Right cardiac atrium (tissue), 5 donors: Measurements from ENCODE around the gene SPDYC. TPM values are rescaled to one million over a fixed set of nuclear protein-coding genes. Genes with fewer than 3 reads are reported as not detected.

Source experiments
- ATAC-seq, 2 donors: fragments of 200-7000 bp; cut with Tn5 transposase; one replicate each; pipeline versions ENCODE4 v1.8.0 to v1.9.1; 2020; ENCODE audit warnings: moderate library complexity in 2 of 2, mild to moderate bottlenecking in 1 of 2
- DNase-seq, 3 donors: peaks; one replicate each; pipeline ENCODE4 v3.0.0-alpha.2; 2020
- H3K27ac ChIP-seq: one replicate; pipeline ENCODE4 v1.5.1; 2013; ENCODE audit warnings: mild to moderate bottlenecking, low read length, control low read depth, moderate library complexity
- H3K27me3 ChIP-seq: one replicate; pipeline ENCODE4 v1.6.1; 2013; ENCODE audit not compliant: control insufficient read depth, insufficient read depth
- H3K4me1 ChIP-seq: one replicate; pipeline ENCODE4 v1.6.1; 2013; ENCODE audit warnings: low read length; ENCODE audit not compliant: control insufficient read depth, insufficient read depth
- H3K4me3 ChIP-seq: one replicate; pipeline ENCODE4 v1.5.1; 2013; ENCODE audit warnings: low read length, control low read depth
- H3K9me3 ChIP-seq: one replicate; pipeline ENCODE4 v1.6.1; 2013; ENCODE audit warnings: low read length; ENCODE audit not compliant: control insufficient read depth
- WGBS: extraction: QIAGEN DNeasy Blood & Tissue Kit; methylation state at CpG from one replicate; pipeline ENCODE4 v1.1.7; 2013; 5-methylcytosine and 5-hydroxymethylcytosine counted together
- intact Hi-C, 4 donors: fragments of 100-400 bp; cut with DNase I; formaldehyde crosslinking; loops; one replicate each; pipeline versions ENCODE4 v1.11.0 to v1.14.0; 2022 to 2023
- long read RNA-seq, 4 donors: library from polyadenylated mRNA; unstranded; transcript quantifications; one replicate each; pipeline ENCODE4 v2.0.0, GENCODE V29; 2020 to 2021
- polyA plus RNA-seq: library from polyadenylated mRNA; stranded (reverse); fragments of 200-250 nt; gene quantifications from one replicate; pipeline ENCODE4 v1.2.3, GENCODE V29; 2013
- total RNA-seq, 4 donors: library from RNA; stranded (reverse); fragmentation: NEBNext Ultra II Directional; extraction: Animal tissue kit (Norgen Biotek cat#: 25700); gene quantifications; one replicate each; pipeline ENCODE4 v1.2.1, GENCODE V29; 2021
- donor health status: healthy with polysubstance abuse.
- donor health status: DM: no; HTN: yes; CAD: no.
- donor health status: DM: no; HTN: no; CAD: no.
- donor health status: DM: no; HTN: yes; CAD: no; lungs with severe emphysema.
- donor health status: DM: yes; HTN: yes; CAD: no.

The SPDYC gene, protein sequence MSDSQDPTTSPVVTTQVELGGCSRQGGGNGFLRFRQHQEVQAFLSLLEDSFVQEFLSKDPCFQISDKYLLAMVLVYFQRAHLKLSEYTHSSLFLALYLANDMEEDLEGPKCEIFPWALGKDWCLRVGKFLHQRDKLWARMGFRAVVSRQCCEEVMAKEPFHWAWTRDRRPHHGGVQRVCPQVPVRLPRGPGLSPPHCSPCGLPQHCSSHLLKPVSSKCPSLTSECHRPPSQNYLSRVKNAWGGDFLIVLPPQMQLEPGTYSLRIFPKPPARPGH
- total RNA-seq (not detected), polyA plus RNA-seq (not detected)
- long read RNA-seq, donor 1: 0 reads
- long read RNA-seq, donor 2: 0 reads
- long read RNA-seq, donor 3: 0 reads
- long read RNA-seq, donor 4: 0 reads

DNA sequence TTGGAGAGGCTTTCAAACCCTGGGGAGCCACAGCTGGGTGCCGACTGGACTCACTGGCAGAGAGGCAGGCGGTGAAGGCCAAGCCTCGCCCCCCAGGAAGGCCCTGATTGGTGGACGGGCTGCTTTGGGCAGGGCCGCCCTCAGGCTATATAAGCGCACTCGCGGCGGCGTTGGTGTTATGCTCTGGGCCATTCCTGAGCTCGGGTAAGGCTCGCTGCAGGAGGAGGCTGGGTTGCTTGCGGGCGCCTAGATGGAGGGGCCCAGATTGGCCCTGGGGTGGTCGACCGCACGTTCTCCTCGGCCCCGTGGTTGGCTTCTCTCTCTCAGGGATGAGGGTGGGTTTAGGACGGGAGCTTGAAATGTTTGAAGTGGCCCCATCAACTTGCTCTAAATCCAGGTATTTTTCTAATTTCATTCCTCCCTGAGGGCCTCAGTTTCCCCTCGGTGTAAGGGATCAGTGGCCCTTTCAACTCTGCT lies at the start of gene SPDYC:
Gene SPDYC (plus strand): TSS at position 176 of the 477 bp plus-strand sequence. CDS start 1,125 bp downstream, outside the sequence.
- no peak within 1 kb of the TSS for H3K4me3 ChIP-seq
- peak in 1 of 2 donors; percentile 14 for ATAC-seq
- intact Hi-C loops: no loop called here
- no peaks in the 10 kb centered on the region for H3K9me3 ChIP-seq
- WGBS: 92% methylated on average over 21 of the region's 21 CpGs
- DNase-seq: peak in 1 of 3 donors; percentile 48
- H3K27ac ChIP-seq: no peak within 1 kb of the TSS
- no peaks in the 10 kb centered on the region for H3K4me1 ChIP-seq
- no peaks in the 10 kb centered on the region for H3K27me3 ChIP-seq

DNA sequence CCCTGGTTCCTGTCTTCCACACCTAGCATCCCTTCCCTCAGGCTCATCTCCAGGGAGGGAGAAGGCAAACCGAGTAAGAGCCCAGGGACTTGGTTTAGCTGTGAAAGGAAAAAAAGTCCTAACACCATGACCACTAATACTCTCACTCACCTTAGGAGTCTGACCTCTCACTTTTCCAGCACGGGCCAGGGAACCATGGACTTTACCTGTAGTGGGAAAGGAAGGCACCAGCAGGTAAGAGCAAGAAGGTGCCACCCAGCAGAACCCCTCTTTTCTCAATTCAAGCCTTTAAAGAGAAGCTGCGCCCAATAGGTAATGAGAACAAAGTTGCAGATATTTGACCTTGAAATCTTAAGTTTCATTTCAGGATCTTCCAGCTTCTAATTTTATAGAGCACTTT lies 49.2 kb upstream of the SPDYC start:
- intact Hi-C loops: loop anchor here in 1 of 4 donors (5.0 kb wide), 1 partner anchor 109 kb away; the partner anchor contains the start of gene ARL2
- Histone ChIP-seq H3K9me3 (no peaks in the 10 kb centered on the region), H3K4me1 (no peaks in the 10 kb centered on the region), H3K4me3 (peak overlapping the region; percentile 77), H3K27ac (no peak overlapping the region), H3K27me3 (no peaks in the 10 kb centered on the region)
- DNase-seq: peak in 1 of 3 donors; percentile 4
- ATAC-seq: no peak
- 72% methylated on average over 3 of the region's 3 CpGs for WGBS

DNA sequence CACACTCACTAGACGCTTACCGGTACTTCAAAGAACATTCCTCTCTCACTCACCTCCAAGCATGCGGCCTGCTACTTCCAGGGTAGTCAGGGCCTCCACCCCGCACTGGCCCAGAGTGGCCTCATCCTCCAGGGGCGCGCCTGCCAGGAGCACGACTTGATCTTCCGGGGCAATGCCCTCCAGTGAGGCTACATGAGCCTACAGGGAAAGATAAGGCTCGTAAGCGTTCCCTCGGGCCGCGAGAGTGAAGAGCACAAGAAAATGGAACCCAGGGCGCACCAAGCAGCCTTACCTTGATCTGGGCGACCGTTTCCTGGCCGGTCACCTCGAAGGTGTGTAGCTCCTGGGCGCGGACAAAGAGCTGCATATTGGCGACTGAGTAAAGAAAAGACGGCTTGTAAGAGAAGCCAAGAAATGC lies 48.6 kb upstream of the SPDYC start:
- ATAC-seq: peak in 1 of 2 donors; percentile 2
- no peaks in the 10 kb centered on the region for H3K9me3 ChIP-seq
- H3K4me1 ChIP-seq: no peaks in the 10 kb centered on the region
- 2% methylated on average over 22 of the region's 22 CpGs for WGBS
- peak in 2 of 3 donors; percentile 52 to 57 for DNase-seq
- no peaks in the 10 kb centered on the region for H3K27me3 ChIP-seq
- intact Hi-C loops: loop anchor here in 1 of 4 donors (5.0 kb wide), 1 partner anchor 109 kb away; the partner anchor contains the start of gene ARL2
- H3K4me3 ChIP-seq: peak overlapping the region; percentile 77
- peak overlapping the region; percentile 84 for H3K27ac ChIP-seq

DNA sequence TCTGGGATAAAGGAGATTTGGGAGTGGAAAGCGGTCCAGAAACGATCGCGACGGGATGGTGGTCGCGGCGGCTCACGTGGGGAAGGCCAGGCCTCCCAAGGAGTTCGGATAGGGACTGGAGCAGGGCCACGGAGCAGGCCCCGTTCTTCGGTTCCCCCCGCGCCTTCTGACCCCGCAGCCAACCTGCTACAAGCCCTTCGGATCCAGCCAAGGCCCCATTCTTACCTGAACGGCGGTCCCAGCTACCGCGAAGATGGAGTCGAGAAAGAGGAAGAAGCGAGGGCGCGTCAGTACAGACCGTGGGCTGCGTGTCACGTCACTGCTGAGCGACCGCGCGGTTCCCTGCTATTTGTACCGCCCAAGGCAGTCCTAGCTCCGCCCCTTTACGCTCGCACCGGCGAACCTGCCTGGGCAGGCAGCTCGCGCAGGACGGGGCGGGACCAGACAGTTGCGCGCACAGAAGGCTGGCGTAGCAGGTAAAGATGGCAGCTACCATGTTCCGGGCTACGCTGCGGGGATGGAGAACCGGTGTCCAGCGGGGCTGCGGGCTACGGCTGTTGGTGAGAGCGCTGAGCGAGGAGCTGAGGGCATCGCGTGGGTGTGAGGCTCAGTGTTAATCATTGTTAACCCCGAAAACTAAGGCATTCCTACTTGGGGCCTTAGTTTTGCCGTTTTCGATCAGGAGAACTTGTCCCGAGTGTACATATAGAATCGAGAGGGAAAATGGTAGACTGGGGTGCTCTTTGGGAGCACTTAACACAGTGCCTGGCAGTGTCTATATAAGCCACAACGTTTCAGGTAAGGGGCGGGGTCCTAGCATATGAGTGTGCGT lies 48.0 kb upstream of the SPDYC start, which contains the start of the genes FAU and MRPL49:
Gene FAU (minus strand): TSS at position 270 of the 832 bp plus-strand sequence. CDS start 321 bp downstream, outside the sequence.
Gene MRPL49 (plus strand): TSS at position 457 of the 832 bp plus-strand sequence. CDS start 26 bp downstream, at position 483.
- peak within 1 kb of the TSS; percentile 84 for H3K27ac ChIP-seq
- H3K27me3 ChIP-seq: no peaks in the 10 kb centered on the region
- under 1% methylated on average over 64 of the region's 64 CpGs for WGBS
- H3K4me1 ChIP-seq: no peaks in the 10 kb centered on the region
- ATAC-seq: peak; percentile 93 to 94
- DNase-seq: peak; percentile 98 to 99 (median 99)
- no peaks in the 10 kb centered on the region for H3K9me3 ChIP-seq
- intact Hi-C loops: loop anchor here in 1 of 4 donors (5.0 kb wide), 1 partner anchor 110 kb away; the partner anchor contains the start of gene ARL2
- H3K4me3 ChIP-seq: peak within 1 kb of the TSS; percentile 77

DNA sequence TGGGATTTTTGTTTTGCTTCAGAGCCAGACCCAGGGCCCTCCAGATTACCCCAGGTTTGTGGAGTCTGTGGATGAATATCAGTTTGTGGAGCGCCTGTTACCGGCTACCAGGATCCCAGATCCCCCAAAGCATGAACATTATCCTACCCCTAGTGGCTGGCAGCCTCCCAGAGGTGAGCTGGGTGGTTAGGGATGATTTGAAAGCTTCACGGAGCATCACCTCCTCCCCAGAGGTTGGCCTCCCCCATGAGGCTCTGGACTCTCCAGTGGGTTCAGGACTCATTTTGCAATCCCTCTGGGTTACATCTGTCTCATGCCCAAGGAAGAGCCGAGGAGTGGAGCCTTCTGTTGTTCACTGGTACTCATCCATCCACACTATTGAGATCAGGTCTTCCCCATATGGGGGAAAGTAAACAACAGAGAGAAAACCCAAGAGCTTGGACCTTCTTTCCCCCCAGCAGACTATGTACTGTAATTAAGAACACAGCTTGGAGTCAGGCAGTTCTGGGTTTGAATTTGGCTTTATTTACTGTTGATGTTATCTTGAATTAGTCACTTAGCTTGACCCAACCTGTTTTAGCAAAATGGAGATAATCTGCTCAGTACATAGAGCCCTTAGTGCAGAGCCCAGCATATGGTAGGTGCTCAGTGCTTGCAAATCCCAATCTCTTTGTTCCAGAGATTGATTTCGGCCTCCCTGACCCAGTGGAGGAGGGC lies 45.4 kb upstream of the SPDYC start:
- intact Hi-C loops: loop anchor here in 1 of 4 donors (5.0 kb wide), 1 partner anchor 112 kb away; the partner anchor contains the start of gene ARL2
- ATAC-seq (no peak), DNase-seq (peak in 1 of 3 donors; percentile 10)
- 85% methylated on average over 5 of the region's 5 CpGs for WGBS
- H3K27me3 ChIP-seq: no peaks in the 10 kb centered on the region
- no peaks in the 10 kb centered on the region for H3K9me3 ChIP-seq
- no peaks in the 10 kb centered on the region for H3K4me1 ChIP-seq
- no peak overlapping the region for H3K27ac ChIP-seq
- H3K4me3 ChIP-seq: no peak overlapping the region

DNA sequence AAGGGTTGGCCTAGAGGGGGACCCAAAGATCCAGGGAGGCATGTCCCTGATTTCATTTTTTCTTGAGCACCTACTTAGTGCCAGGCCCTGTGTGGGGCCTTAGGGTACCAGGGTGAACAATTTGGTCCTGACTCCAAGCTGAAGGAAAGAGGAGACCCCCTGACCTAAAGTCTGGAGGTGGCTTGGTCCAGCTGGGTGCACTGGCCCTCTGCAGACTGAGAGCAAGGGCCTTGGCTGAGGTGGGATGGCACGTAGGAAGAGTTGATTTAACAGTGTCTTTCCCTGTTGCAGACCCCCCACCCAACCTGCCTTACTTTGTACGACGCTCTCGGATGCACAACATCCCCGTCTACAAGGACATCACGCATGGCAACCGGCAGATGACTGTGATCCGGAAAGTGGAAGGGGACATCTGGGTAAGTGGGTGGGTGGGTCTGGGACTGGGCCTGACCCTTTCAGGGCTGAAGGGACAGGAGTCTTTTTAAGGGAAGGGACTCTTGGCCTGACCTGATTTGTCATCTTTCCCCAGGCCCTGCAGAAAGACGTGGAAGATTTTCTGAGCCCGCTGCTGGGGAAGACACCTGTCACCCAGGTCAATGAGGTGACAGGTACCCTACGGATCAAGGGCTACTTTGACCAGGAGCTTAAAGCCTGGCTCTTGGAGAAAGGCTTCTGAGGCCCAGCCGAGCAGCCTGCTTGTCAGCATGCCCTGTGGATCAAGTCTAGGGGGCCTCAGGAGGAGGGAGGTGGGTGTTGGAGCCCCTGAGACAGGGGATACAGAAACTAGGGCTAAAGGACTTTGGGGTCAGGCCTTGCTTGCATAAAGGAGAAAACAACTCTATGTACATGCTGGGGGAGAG lies 44.6 kb upstream of the SPDYC start:
- ATAC-seq: no peak
- peak in 1 of 3 donors; percentile 11 for DNase-seq
- WGBS: 85% methylated on average over 12 of the region's 12 CpGs
- Histone ChIP-seq H3K27me3 (no peaks in the 10 kb centered on the region), H3K27ac (no peak overlapping the region), H3K4me3 (no peak overlapping the region), H3K9me3 (no peaks in the 10 kb centered on the region), H3K4me1 (no peaks in the 10 kb centered on the region)
- intact Hi-C loops: no loop called here

DNA sequence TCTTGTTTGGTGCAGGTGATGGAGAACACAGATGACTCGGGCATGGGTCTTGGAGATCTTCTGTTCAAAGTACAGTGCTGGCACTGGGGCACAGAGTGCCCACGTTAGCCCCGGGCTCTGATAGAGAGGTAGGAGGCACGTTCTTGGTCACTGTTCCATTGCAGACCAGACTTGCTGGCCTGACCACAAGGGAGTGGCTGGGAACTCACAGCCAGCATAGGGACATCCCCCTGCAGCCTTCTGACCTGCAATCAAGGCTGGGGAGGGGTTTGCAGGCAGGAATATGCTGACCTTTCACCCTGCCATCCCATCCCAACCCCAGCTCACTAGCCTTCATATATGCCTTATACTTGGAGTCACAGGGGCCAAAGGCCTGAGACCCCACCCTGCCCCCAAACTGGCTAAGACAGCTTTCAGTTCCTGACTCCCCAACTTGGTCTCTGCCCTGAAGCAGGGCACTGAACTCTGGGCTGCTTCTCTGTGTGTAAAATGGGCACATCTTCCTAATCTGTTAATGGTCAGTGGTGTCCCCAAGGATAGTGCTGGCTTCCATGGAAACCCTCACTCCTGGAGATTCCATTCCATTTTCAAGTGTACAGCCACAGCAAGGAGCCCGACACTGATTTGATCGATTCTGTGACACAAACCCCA lies 43.3 kb upstream of the SPDYC start:
- Histone ChIP-seq H3K27me3 (no peaks in the 10 kb centered on the region), H3K27ac (no peak overlapping the region), H3K4me1 (no peaks in the 10 kb centered on the region), H3K9me3 (no peaks in the 10 kb centered on the region), H3K4me3 (no peak overlapping the region)
- WGBS: 72% methylated on average over 6 of the region's 6 CpGs
- intact Hi-C loops: no loop called here
- no peak for DNase-seq
- no peak for ATAC-seq

DNA sequence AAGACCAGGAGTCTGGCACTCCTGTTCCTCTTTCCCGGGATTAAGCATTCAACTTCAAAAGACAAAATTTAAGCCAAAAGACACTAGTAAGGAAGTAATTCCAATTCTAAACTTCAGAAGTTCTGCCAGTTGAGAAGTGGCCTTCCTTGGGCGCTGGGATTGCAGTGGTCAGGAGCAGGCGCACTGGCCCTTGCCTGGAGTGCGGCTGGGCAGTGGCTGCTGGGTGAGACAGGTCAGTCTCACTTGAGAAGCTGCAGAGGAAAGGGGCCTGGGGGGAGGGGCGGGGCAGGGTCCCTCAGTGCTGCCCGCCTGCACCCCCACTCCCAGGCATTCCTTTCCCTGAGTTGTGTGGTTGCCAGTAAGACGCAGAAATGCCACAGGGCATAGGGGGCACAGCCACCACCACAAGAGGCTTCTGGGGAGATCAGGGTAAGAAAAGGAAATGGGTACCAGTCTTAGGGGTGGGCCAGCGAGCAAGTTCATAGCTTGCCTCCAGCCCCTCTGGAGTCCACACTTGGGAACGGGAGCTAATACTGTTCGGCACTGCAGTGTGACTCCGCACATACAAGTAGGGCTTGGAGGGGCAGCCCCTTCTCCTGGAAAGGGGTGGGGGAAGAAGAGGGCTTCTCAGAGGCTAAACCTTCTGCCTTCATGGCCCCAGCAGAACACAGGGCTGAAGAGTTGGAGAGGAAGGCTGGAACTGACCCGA lies 42.4 kb upstream of the SPDYC start:
- intact Hi-C loops: no loop called here

More for the DNA sequence above, 42.4 kb upstream of the SPDYC start:
- no peaks in the 10 kb centered on the region for H3K9me3 ChIP-seq
- DNase-seq (peak in 1 of 3 donors; percentile 20), ATAC-seq (peak in 1 of 2 donors; percentile 3)
- WGBS: 78% methylated on average over 12 of the region's 12 CpGs
- no peaks in the 10 kb centered on the region for H3K27me3 ChIP-seq
- no peaks in the 10 kb centered on the region for H3K4me1 ChIP-seq
- no peak overlapping the region for H3K4me3 ChIP-seq
- no peak overlapping the region for H3K27ac ChIP-seq
